Epithelial cell of esophagus (primary cell): ENCODE measurements around the gene DNAJC8.

ENCODE experiments used
- DNase-seq: peaks from one replicate; pipeline ENCODE4 v3.0.0; 2010; ENCODE audit warnings: low read depth
- H3K4me3 ChIP-seq: 2 replicates; pipeline ENCODE4 v1.5.1; 2011; ENCODE audit warnings: mild to moderate bottlenecking, low read length, control low read depth
- CTCF ChIP-seq: IDR thresholded peaks from 2 replicates; pipeline ENCODE4 v1.5.1; 2011; ENCODE audit warnings: low read depth, mild to moderate bottlenecking, low read length, control low read depth, inconsistent platforms; ENCODE audit not compliant: insufficient read depth; ENCODE audit errors: missing control alignments

DNAJC8 gene

GRCh38 chr1:28193701-28194161 is 39.1 kb downstream of the DNAJC8 start:
- H3K4me3 ChIP-seq = peak overlapping the region; percentile 16
- peak; percentile 93 for DNase-seq
- no peak for TF ChIP-seq CTCF

GRCh38 chr1:28190996-28191645 is 41.7 kb downstream of the DNAJC8 start:
- no peak for TF ChIP-seq CTCF
- DNase-seq = no peak
- no peak overlapping the region for H3K4me3 ChIP-seq

- H3K4me3 ChIP-seq = no peak overlapping the region
- TF ChIP-seq CTCF = no peak
- peak; percentile 42 for DNase-seq
Measured at GRCh38 chr1:28190337-28190979, 42.4 kb downstream of the DNAJC8 start.

GRCh38 chr1:28185071-28185470 is 47.8 kb downstream of the DNAJC8 start:
- TF ChIP-seq CTCF = no peak
- no peak for DNase-seq
- no peak overlapping the region for H3K4me3 ChIP-seq

GRCh38 chr1:28180306-28181305 is 52.2 kb downstream of the DNAJC8 start:
- no peak for TF ChIP-seq CTCF
- DNase-seq = no peak
- no peak overlapping the region for H3K4me3 ChIP-seq

- no peak for DNase-seq
- H3K4me3 ChIP-seq = no peak overlapping the region
- TF ChIP-seq CTCF = no peak
Measured at GRCh38 chr1:28178690-28179485, 53.9 kb downstream of the DNAJC8 start.
